Transverse colon (tissue), 4 donors: ENCODE measurements around the gene CCDC172.

Experiments used
- EP300 ChIP-seq: sonication (generic); formaldehyde crosslinking; IDR thresholded peaks from one replicate; pipeline ENCODE4 v1.6.1; 2017; ENCODE audit warnings: antibody characterized with exemption, low read depth
- POLR2A ChIP-seq: fragments of 450-650 bp; IDR thresholded peaks from one replicate; pipeline ENCODE4 v1.6.1; 2016; ENCODE audit warnings: antibody characterized with exemption, mild to moderate bottlenecking, moderate library complexity
- POLR2AphosphoS5 ChIP-seq, 3 donors: sonication (generic); formaldehyde crosslinking; IDR thresholded peaks; one replicate each; pipeline ENCODE4 v1.6.1; 2016; ENCODE audit warnings: antibody characterized with exemption in 3 of 3
- TF ChIP-seq, protein P1 (sequence below), 5 experiments: fragments of 200-600 bp in 3 of 5; fragments of 450-650 bp in 2 of 5; sonication (generic) in 3 of 5; IDR thresholded peaks; 1 replicate in 2 of 5; 2 replicates in 3 of 5; pipeline ENCODE4 v1.5.1; 2016 to 2017; ENCODE audit warnings: antibody characterized with exemption in 5 of 5, inconsistent platforms in 3 of 5, mild to moderate bottlenecking in 2 of 5, moderate library complexity in 1 of 5

DNA sequence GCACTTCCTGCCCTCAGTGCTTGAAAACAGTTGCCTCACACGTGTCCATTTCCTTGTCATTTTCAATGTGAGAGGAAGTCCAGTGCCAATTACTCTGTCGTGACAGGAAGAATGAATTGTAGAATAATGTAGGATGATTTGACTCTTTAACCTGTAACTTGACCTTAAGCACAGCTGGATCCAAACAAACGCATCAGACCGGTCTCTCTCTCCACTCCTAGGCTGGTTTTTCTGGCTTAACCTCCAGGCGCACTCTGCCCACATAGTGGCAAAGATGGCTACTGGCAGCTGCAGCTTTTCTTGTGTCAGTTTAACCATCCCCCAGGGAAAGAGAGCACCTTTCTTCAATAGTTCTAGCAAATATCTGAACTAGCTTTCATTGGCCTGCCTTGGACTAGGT is 74.0 kb downstream of the CCDC172 start:
- TF ChIP-seq POLR2A (no peak), POLR2AphosphoS5 (IDR thresholded peaks at IDR 0.05) (no peak), EP300 (no peak)
- TF ChIP-seq, protein P1, sequence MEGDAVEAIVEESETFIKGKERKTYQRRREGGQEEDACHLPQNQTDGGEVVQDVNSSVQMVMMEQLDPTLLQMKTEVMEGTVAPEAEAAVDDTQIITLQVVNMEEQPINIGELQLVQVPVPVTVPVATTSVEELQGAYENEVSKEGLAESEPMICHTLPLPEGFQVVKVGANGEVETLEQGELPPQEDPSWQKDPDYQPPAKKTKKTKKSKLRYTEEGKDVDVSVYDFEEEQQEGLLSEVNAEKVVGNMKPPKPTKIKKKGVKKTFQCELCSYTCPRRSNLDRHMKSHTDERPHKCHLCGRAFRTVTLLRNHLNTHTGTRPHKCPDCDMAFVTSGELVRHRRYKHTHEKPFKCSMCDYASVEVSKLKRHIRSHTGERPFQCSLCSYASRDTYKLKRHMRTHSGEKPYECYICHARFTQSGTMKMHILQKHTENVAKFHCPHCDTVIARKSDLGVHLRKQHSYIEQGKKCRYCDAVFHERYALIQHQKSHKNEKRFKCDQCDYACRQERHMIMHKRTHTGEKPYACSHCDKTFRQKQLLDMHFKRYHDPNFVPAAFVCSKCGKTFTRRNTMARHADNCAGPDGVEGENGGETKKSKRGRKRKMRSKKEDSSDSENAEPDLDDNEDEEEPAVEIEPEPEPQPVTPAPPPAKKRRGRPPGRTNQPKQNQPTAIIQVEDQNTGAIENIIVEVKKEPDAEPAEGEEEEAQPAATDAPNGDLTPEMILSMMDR (IDR thresholded peaks at IDR 0.05), result no peak
